A673 (cell line): ENCODE measurements around the gene MAN2A2.

Experiments
- EZH2 ChIP-seq: fragments of 200-600 bp; sonication (generic); IDR thresholded peaks from 2 replicates; pipeline ENCODE4 v1.6.1; 2017; ENCODE audit warnings: borderline replicate concordance, low read depth, mild to moderate bottlenecking, mixed read lengths, antibody characterized with exemption, low read length; ENCODE audit not compliant: poor library complexity, severe bottlenecking
- TF ChIP-seq, protein P1 (sequence below): fragments of 300-800, 200-600 bp; sonication (generic); conservative IDR thresholded peaks from 2 replicates; pipeline ENCODE4 v1.5.1; 2017; ENCODE audit warnings: low read depth, mild to moderate bottlenecking, antibody characterized with exemption, low read length, moderate library complexity, mixed read lengths

DNA sequence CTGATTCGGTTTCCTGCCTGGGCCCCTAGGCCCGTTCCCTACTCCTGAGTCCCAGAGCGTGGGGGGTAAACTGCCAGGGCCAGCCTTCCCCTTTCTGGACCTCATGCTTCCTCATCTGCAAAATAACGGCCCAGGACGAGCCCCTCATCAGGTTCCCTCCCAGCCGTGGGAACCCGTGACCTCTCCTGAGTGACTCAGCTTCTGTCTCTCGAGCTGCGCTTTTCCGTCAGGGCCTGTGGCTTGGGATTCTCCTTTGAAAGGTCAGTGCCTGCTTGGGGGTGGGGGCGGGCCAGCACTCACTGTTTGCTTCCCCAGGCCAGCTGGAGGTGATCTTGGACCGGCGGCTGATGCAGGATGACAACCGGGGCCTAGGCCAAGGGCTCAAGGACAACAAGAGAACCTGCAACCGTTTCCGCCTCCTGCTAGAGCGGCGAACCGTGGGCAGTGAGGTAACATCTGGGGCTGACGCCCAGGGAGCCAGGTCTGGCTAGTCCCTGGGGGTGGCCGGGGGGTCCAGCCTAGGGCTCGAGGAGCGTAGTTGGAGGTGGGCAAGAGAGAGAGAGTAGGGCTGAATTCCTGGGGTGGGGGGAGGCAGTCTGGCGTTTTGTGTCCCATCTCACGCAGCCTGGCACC is 12.8 kb downstream of the MAN2A2 start:
- TF ChIP-seq, protein P1, sequence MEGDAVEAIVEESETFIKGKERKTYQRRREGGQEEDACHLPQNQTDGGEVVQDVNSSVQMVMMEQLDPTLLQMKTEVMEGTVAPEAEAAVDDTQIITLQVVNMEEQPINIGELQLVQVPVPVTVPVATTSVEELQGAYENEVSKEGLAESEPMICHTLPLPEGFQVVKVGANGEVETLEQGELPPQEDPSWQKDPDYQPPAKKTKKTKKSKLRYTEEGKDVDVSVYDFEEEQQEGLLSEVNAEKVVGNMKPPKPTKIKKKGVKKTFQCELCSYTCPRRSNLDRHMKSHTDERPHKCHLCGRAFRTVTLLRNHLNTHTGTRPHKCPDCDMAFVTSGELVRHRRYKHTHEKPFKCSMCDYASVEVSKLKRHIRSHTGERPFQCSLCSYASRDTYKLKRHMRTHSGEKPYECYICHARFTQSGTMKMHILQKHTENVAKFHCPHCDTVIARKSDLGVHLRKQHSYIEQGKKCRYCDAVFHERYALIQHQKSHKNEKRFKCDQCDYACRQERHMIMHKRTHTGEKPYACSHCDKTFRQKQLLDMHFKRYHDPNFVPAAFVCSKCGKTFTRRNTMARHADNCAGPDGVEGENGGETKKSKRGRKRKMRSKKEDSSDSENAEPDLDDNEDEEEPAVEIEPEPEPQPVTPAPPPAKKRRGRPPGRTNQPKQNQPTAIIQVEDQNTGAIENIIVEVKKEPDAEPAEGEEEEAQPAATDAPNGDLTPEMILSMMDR = no peak
- no peak for TF ChIP-seq EZH2
